GM18858 (cell line): Measurements from ENCODE around the gene TLE4.
A peak's percentile ranks its signal among the peaks of the same experiment; 100 is the strongest.

Experiments used
- ATAC-seq: cut with Tn5 transposase; IDR thresholded peaks from one replicate; pipeline ENCODE4 v1.9.1; 2021; ENCODE audit not compliant: unreplicated experiment

The TLE4 gene

GRCh38 chr9:79570448-79571308 lies 1.1 kb upstream of the TLE4 start:
- ATAC-seq, result no peak

DNA sequence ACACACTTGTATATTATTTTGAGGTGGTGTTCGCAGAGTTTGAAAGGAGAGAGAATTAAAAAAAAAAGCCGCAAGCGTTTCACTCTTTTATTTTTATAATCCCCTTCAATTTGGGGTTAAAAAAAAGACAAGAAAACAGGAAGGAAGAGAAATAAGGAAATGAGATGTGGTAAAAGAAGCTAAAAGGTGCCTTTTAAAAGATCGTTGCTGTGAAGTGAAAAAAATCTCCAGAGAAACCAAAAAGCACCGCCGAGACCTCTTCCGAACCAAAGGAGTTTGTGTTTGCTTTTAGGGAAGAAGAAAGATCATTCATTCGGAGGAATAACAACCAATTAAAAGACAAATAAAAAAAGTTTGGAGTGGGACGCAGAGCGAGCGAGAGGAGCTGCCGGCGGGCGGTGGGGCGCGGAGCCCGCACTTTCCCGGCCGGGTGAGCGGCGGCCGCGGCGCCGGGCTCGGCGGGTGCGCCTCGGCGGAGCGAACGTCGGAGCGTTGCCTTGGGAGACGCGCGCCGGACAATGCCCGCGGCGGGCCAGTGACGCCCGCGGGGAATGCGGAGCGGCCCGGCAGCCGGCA lies 355 bp downstream of the TLE4 start:
- no peak for ATAC-seq

GRCh38 chr9:79572608-79573411 lies 1.0 kb downstream of the TLE4 start:
- no peak for ATAC-seq

- no peak for ATAC-seq
These were observed 1.7 kb downstream of the TLE4 start for GRCh38 chr9:79573412-79573923.

DNA sequence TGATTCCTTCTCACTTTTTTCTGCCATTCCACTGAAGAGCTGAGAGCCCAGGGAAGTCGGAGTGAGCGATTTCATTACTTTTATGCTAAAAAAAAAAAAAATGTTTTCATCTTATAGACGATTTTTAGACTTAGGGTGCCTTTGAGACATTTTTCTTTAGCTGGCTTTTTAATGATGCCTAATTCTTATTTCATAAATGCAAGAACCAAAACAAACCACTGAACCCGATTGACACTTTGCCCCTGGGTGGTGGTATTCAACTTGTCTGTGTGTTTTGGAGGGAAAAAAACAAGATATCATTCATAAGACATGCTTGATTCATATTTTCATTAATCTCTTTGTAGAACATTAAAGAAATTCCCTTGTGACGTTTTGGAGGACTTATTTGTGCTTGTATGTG lies 2.4 kb downstream of the TLE4 start:
- no peak for ATAC-seq

DNA sequence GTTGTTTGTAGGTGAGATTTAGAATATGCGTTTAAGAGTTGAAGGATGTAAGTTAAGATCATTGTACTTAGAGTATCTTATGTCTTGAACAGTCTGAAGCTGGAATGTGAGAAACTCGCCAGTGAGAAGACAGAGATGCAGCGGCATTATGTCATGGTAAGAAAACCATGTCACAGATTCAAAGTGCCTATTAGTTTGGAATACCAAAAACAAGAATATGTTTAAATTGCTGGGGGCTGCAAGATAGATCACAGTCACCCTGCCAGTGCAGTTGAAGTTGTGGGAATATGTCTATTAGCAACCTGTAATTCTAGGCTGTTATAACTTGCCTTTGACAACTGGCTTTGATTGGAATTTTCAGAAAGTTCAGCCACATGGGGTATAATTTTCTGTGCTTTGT lies 3.0 kb downstream of the TLE4 start:
- ATAC-seq, result no peak

- no peak for ATAC-seq
These were observed 3.8 kb downstream of the TLE4 start for GRCh38 chr9:79575547-79575946.

DNA sequence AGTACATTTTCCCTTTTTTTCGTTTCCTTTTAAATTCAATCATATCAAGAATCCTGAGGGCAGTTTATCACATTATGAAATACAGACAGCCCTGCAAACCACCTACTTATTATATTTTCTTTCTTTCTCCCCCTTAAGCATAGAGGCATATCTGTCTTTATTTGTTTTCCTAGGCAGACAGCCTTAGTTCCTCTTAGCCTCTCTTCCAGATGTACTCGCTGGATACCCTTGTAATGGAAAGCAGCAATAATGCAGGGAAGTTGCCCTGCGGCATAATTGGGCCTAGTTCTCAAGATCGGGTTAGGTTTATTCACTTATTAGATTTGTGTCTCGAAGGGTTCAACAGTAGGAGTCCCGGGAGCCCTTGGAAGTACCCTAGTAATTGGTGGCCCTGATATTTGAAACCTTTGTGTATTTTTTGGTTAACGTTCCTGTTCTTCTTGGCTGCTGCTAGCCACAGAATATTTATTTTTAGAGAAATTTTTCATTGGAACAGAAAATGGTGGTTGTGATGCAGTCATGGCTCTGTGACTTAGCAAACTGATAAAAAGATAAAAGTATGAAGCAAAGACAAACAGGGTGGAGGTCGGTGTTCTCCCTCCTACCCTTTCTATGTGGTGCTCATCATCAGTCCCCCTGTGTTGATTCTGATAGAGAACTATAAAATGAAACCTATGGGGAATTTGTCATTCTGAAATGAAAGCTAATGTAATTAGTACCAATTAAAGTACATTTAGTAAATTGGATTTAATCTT lies 6.4 kb downstream of the TLE4 start:
- no peak for ATAC-seq

GRCh38 chr9:79578891-79579290 lies 7.1 kb downstream of the TLE4 start:
- no peak for ATAC-seq

- ATAC-seq, result no peak
These were observed 7.9 kb downstream of the TLE4 start for GRCh38 chr9:79579624-79580023.

DNA sequence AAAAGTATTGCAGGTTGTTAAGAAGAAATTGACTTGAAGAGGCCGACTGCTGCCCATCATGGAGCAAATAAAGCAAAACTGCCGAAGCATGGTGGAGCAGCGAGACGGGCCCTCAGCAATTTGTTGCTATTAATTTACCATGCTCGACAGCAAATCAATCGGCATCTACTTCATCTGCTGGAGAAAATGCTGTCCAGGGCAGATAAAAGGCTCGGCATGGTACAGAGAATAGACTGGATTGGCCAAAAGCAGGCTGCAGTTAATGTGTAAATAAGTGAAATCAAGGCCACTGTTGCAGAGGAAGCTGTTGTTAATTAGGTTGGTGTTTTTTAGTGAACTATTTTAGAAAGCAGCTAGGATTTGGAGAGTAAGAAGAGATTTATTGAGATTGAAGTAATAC lies 8.3 kb downstream of the TLE4 start:
- no peak for ATAC-seq

DNA sequence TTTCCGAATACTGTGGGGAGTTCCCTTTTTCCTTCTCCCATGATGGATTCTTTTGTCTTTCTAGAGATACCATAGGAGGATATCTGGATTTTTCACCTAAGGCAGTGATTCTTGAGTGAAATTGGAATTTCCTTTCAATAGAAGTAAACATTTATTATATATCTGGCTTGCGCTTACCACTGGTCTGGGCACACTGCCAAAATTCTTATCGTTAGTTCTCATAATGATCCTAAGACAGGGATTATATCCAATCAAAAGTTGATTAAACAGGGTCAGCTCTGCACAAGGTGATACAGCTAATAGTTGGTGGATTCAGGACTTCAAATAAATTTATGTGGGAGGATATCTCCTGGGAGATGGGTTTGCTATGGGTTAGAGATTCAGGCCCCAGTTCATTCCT lies 9.6 kb downstream of the TLE4 start:
- no peak for ATAC-seq

DNA sequence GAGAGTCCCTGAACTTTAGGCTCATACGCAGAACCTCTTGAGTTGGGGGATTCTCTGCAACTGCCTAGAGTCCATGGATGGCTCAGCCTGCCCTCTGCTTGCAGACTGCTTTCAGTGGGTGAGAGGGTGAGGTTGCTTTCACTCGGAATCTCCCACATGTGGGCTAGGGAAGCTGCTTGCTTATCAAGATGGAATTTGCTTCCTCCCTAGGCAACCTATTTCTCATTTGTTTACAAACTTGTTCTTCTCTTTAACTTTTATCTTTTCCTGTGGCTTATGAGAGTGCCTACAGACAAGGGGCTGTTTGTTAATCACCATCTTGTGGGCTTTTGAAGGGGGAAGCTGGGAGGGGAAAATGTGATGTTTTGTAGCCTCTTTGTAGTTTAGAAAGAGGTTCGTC lies 10.0 kb downstream of the TLE4 start:
- no peak for ATAC-seq

DNA sequence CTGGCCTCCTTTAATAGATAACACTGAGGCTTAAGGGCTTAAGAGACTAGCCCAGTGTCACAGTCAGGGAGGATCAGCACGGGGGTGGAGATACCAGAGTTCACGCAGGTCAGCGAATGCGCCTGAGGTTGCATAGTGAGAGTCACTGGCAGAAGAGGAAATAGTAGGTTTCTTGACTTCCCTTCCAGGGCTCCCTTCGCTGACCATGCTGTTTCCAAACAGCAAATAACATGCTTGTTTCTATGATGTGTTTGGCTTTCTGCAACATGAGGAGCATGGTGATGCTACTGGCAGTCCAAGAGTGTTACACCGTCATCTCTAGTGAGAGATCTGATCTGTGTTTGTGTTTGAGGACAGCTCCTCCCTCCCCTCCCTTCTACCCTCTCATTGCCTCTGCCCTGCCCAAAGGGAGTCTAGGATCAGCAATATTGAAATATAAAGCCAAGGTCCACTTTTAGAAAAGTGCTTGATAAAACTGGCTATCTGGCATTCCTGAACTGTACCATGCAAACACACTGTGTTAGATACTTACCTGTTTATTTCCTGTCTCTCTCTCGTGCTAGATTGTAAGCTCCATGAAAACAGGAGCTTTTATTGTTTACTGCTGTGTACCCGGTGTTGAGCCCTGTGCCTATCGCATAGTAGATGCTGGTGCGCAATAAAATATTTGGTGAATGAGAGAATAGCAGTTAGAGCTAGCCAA lies 12.3 kb downstream of the TLE4 start:
- peak; percentile 57 for ATAC-seq

- no peak for ATAC-seq
These were observed 12.9 kb downstream of the TLE4 start for GRCh38 chr9:79584655-79584982.

- ATAC-seq, result no peak
These were observed 16.9 kb downstream of the TLE4 start for GRCh38 chr9:79588488-79589223.

DNA sequence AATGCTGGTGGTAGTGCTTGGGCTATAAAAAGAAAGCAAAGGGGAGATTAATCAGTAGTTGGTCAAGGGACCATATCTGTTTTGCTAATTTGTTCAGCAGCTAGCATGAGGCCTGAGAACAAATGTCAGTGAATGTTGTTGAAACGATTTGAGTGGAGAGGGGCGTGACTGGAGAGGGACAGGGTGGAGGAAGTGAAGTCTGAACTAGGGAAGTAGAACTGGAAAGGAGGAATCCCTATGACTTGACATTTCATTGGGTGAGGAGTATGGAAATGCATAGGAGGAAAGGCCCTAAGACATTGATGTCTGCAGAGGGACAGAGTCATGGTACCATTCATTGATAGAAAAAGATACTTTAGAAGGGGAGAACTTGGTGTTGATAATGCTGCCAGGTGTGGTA lies 19.7 kb downstream of the TLE4 start:
- ATAC-seq, result no peak

DNA sequence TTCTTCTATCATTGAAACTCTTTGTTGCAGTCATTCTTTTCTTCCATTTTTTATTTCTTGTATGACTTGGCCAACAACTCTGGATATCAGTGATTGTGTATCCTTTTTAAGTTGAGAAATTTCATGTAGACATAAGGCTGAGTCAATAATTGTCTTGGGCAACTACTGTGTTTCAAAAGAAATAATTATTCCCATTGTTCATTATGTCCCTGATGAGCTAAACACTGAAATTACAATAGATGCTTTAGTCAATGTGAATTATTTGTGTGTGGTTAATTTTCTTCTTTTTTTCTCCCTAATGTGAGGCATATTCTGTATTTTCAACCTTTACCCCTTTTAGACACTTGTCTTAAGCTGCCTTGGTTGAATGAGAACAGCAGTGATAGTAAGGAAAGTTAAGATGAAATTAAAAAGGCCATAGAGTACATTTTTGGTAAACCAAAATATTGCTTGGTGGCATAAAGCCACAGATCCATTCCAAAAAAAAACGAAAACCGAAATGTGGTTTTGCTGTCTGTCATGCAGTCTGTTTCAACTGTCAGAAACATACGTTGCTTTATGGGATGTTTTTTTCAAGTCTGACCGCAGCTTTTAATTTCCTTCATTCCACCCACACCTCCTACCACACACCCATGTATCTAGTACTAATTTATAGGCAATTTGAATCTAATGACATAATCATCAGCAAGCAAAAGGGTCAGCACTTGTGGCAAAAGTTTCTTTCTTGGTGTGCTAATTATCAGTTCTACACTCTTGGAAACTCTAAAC lies 21.1 kb downstream of the TLE4 start:
- ATAC-seq, result no peak
